Activated CD4-positive, alpha-beta T cell treated with anti-CD3 and anti-CD28 coated beads, Interleukin-2, amount 10 ng/mL, durations not matched to agents 7 days and 5 days (primary cell): Measurements from ENCODE around the gene KIAA1328. TPM values are rescaled to one million over a fixed set of nuclear protein-coding genes. Genes with fewer than 3 reads are reported as not detected.

Source experiments
- CTCF ChIA-PET: fragments of 350-600 bp; sonication (Branson Sonifier 250); formaldehyde crosslinking; loops from one replicate; lab custom pipeline; 2021; ENCODE audit warnings: antibody characterized with exemption; lab: Charles Lee
- POLR2A ChIA-PET: fragments of 350-600 bp; sonication (Branson Sonifier 250); formaldehyde crosslinking; loops from one replicate; lab custom pipeline; 2021; ENCODE audit warnings: antibody characterized with exemption; lab: Charles Lee
- DNase-seq: peaks from one replicate; pipeline ENCODE4 v3.0.0-alpha.2; 2020
- H3K27ac Mint-ChIP-seq: one replicate; pipeline ENCODE4 v1.8.0; 2021; ENCODE audit warnings: mild to moderate bottlenecking, moderate library complexity, mixed read lengths
- H3K27me3 Mint-ChIP-seq: one replicate; pipeline ENCODE4 v1.8.0; 2021; ENCODE audit warnings: mixed read lengths
- H3K36me3 Mint-ChIP-seq: one replicate; pipeline ENCODE4 v1.8.0; 2021; ENCODE audit warnings: low read depth, mixed read lengths
- H3K4me1 Mint-ChIP-seq: one replicate; pipeline ENCODE4 v1.8.0; 2021; ENCODE audit warnings: mixed read lengths
- H3K4me3 Mint-ChIP-seq: one replicate; pipeline ENCODE4 v1.8.0; 2021; ENCODE audit warnings: mild to moderate bottlenecking, moderate library complexity, mixed read lengths
- H3K9me3 Mint-ChIP-seq: one replicate; pipeline ENCODE4 v1.8.0; 2021; ENCODE audit warnings: mixed read lengths
- total RNA-seq, 2 experiments: library from RNA; stranded (reverse); gene quantifications; one replicate each; pipeline ENCODE4 v1.2.3, GENCODE V29; 2021

The KIAA1328 gene
- total RNA-seq, 2 experiments from 2014 or later, result 7.0 to 8.1 TPM

DNA sequence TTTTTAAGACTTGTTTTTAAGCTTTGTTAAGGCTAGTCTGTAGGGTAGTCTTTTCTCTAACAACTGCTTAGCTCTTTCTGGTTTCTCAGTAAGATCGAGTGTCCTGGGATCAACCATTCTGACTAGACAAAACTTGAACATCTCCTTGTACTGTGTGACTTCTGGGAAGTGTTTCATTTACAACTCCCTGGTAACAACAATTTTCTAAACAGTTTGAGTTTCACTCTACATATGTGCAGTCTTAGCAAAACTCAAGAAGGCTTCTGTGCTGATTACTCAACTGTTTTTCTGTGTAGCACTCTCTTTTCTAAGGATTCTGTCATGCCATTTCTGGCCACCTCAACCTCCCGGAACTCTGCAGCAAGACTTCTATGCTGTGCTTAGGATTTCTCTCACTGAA lies 204.5 kb downstream of the KIAA1328 start:
- no peak overlapping the region for H3K4me3 Mint-ChIP-seq
- H3K4me1 Mint-ChIP-seq, result no peaks in the 10 kb centered on the region
- no peak overlapping the region for H3K27ac Mint-ChIP-seq
- no peaks in the 10 kb centered on the region for H3K36me3 Mint-ChIP-seq
- no peak for DNase-seq
- ChIA-PET POLR2A (no interaction called here), CTCF (no interaction called here)
- H3K9me3 Mint-ChIP-seq, result peaks cover 12% of the 10 kb centered on the region
- H3K27me3 Mint-ChIP-seq, result no peaks in the 10 kb centered on the region

- ChIA-PET POLR2A (no interaction called here), CTCF (no interaction called here)
These were observed 213.5 kb downstream of the KIAA1328 start for GRCh38 chr18:37042381-37042780.

DNA sequence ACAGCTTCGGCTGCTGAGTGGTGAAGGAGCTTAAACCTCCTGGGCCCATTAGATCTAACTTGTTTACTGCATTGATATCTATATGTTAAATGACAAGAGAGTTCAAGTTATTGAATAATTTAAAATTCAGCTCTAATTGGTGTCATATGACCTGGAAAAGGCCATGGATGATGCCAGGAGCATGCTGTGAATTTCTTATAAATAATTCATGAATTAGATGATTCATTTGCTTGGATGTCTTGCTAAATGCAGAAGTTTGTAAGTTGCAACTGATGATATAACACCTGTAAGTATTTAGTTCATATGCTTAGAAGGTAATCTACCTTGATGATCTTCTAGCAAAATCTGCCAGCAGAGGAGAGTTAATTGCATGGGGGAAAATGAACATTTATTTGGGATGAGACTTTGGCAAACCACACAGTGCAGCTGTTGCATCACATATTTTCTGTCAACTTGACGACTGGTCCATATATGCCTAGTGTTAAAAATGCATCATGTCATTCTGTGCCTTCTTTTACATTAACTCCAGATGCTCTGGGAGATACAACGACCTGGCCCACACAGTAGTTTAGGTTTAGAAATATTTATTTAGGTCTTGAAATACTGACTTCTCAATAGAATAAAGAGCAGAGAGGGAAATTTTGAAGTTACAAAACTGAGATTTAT lies 226.3 kb downstream of the KIAA1328 start:
- peaks cover 14% of the 10 kb centered on the region for H3K9me3 Mint-ChIP-seq
- H3K4me3 Mint-ChIP-seq, result no peak overlapping the region
- H3K4me1 Mint-ChIP-seq, result no peaks in the 10 kb centered on the region
- DNase-seq, result no peak
- ChIA-PET POLR2A (no interaction called here), CTCF (no interaction called here)
- no peak overlapping the region for H3K27ac Mint-ChIP-seq
- no peaks in the 10 kb centered on the region for H3K27me3 Mint-ChIP-seq
- H3K36me3 Mint-ChIP-seq, result no peaks in the 10 kb centered on the region

More at GRCh38 chr18:37042381-37042780, 213.5 kb downstream of the KIAA1328 start:
- no peak for DNase-seq
- no peak overlapping the region for H3K4me3 Mint-ChIP-seq
- no peaks in the 10 kb centered on the region for H3K27me3 Mint-ChIP-seq
- no peaks in the 10 kb centered on the region for H3K4me1 Mint-ChIP-seq
- no peak overlapping the region for H3K27ac Mint-ChIP-seq
- H3K9me3 Mint-ChIP-seq, result peaks cover 31% of the 10 kb centered on the region
- H3K36me3 Mint-ChIP-seq, result peaks cover 7% of the 10 kb centered on the region

- DNase-seq, result no peak
- Mint-ChIP-seq H3K4me1 (no peaks in the 10 kb centered on the region), H3K36me3 (peaks cover 2% of the 10 kb centered on the region), H3K4me3 (no peak overlapping the region), H3K27ac (no peak overlapping the region), H3K9me3 (peaks cover 6% of the 10 kb centered on the region), H3K27me3 (no peaks in the 10 kb centered on the region)
- ChIA-PET POLR2A (no interaction called here), CTCF (interaction anchor here (0.6 kb wide), 1 partner anchor 46 kb away, joined by 4 read pairs; no protein-coding TSS in a partner anchor)
These were observed 235.3 kb downstream of the KIAA1328 start for GRCh38 chr18:37064187-37064586.

GRCh38 chr18:37065254-37065653 lies 236.3 kb downstream of the KIAA1328 start:
- H3K36me3 Mint-ChIP-seq, result peaks cover 2% of the 10 kb centered on the region
- DNase-seq, result no peak
- no peaks in the 10 kb centered on the region for H3K27me3 Mint-ChIP-seq
- ChIA-PET CTCF (no interaction called here), POLR2A (no interaction called here)
- no peak overlapping the region for H3K4me3 Mint-ChIP-seq
- H3K27ac Mint-ChIP-seq, result no peak overlapping the region
- H3K4me1 Mint-ChIP-seq, result no peaks in the 10 kb centered on the region
- H3K9me3 Mint-ChIP-seq, result peaks cover 10% of the 10 kb centered on the region

DNA sequence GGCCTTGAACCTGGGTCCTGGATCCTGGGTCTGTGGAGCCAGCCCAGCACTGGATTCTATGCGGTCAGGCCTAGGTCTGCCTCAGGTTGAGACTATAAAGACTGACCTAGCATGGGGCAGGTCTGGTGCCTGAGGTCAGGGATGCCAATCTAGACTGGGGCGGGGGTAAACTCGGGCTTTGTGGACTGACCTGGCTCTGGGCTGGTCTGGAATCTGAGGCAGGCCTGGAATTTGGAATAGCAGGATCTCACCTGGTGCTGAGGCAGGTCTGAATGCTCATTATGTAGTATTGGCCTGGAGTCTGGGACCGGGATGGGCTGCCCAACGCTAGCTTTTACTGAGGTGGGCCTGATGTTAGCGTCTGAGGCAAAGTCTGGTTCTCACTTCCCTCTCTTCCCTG lies 256.0 kb downstream of the KIAA1328 start:
- POLR2A ChIA-PET, result no interaction called here
- CTCF ChIA-PET, result no interaction called here
- Mint-ChIP-seq H3K27ac (no peak overlapping the region), H3K27me3 (no peaks in the 10 kb centered on the region), H3K4me3 (no peak overlapping the region), H3K9me3 (peaks cover 6% of the 10 kb centered on the region), H3K4me1 (no peaks in the 10 kb centered on the region), H3K36me3 (no peaks in the 10 kb centered on the region)
- DNase-seq, result no peak

DNA sequence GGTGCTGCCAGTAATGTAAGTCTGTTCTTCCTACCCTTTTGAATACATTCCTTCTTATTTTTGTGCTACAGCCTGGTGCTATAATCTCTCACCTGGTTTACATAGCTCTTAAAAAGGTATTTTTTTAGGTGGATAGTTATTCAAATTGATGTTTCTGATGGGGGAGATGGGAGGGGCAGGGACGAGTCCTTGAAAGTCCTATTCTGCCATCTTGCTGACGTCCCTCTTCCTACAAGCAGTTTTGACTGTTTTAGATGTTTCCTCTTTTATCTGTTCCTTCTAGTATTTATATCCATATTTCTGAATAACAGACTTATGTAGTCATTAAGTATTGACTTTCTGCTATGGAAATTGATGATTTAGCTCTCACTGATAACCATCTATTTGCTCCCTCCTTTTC lies 256.4 kb downstream of the KIAA1328 start:
- ChIA-PET POLR2A (no interaction called here), CTCF (no interaction called here)
- Mint-ChIP-seq H3K4me1 (no peaks in the 10 kb centered on the region), H3K4me3 (no peak overlapping the region), H3K36me3 (no peaks in the 10 kb centered on the region), H3K9me3 (peaks cover 6% of the 10 kb centered on the region), H3K27ac (no peak overlapping the region), H3K27me3 (no peaks in the 10 kb centered on the region)
- no peak for DNase-seq

DNA sequence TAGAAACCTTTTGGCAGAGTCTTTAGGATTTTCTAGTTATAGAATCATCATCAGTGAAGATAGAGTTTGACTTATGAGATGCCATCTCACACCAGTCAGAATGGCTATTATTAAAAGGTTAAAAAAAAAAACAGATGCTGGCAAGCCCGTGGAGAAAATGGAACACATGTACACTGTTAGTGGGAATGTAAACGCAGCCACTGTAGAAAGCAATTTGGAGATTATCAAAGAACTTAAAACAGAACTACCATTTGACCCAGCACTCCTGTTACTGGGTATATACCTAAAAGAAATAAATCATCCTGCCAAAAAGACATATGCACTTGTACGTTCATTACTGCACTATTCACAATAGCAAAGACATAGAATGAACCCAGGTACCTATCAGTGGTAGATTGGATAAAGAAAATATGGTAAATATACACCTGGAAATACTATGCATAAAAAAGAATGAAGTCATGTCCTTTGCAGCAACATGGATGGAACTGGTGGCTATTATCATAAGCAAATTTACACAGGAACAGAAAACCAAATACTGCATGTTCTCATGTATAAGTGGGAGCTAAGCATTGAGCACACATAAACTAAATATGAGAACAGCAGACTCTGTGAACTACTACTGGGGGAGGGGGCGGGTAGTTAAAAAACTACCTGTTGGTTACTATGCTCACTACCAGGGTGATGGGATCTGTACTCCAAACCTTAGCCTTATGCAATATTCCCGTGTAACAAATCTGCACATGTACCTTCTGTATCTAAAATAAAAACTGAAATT lies 279.0 kb downstream of the KIAA1328 start:
- H3K27ac Mint-ChIP-seq, result no peak overlapping the region
- no peak for DNase-seq
- ChIA-PET CTCF (no interaction called here), POLR2A (no interaction called here)
- no peak overlapping the region for H3K4me3 Mint-ChIP-seq
- no peaks in the 10 kb centered on the region for H3K4me1 Mint-ChIP-seq
- H3K9me3 Mint-ChIP-seq, result peaks cover 24% of the 10 kb centered on the region
- H3K36me3 Mint-ChIP-seq, result no peaks in the 10 kb centered on the region
- H3K27me3 Mint-ChIP-seq, result no peaks in the 10 kb centered on the region

GRCh38 chr18:37122877-37123276 lies 293.9 kb downstream of the KIAA1328 start:
- POLR2A ChIA-PET, result no interaction called here
- CTCF ChIA-PET, result no interaction called here
- no peaks in the 10 kb centered on the region for H3K36me3 Mint-ChIP-seq

GRCh38 chr18:37124516-37124915 lies 295.6 kb downstream of the KIAA1328 start:
- H3K27ac Mint-ChIP-seq, result no peak overlapping the region
- ChIA-PET POLR2A (no interaction called here), CTCF (no interaction called here)
- no peak overlapping the region for H3K4me3 Mint-ChIP-seq
- H3K9me3 Mint-ChIP-seq, result no peaks in the 10 kb centered on the region
- no peaks in the 10 kb centered on the region for H3K27me3 Mint-ChIP-seq
- no peaks in the 10 kb centered on the region for H3K4me1 Mint-ChIP-seq
- H3K36me3 Mint-ChIP-seq, result no peaks in the 10 kb centered on the region
- DNase-seq, result no peak

More at GRCh38 chr18:37122877-37123276, 293.9 kb downstream of the KIAA1328 start:
- Mint-ChIP-seq H3K9me3 (no peaks in the 10 kb centered on the region), H3K27me3 (no peaks in the 10 kb centered on the region), H3K27ac (no peak overlapping the region), H3K4me3 (no peak overlapping the region), H3K4me1 (no peaks in the 10 kb centered on the region)
- DNase-seq, result no peak

- H3K27ac Mint-ChIP-seq, result no peak overlapping the region
- H3K4me1 Mint-ChIP-seq, result no peaks in the 10 kb centered on the region
- no peak for DNase-seq
- ChIA-PET POLR2A (no interaction called here), CTCF (no interaction called here)
- H3K27me3 Mint-ChIP-seq, result no peaks in the 10 kb centered on the region
- H3K36me3 Mint-ChIP-seq, result no peaks in the 10 kb centered on the region
- H3K4me3 Mint-ChIP-seq, result no peak overlapping the region
- H3K9me3 Mint-ChIP-seq, result peaks cover 5% of the 10 kb centered on the region
These were observed 306.2 kb downstream of the KIAA1328 start for GRCh38 chr18:37135177-37135576.

- Mint-ChIP-seq H3K4me1 (no peaks in the 10 kb centered on the region), H3K4me3 (no peak overlapping the region), H3K27ac (no peak overlapping the region), H3K36me3 (no peaks in the 10 kb centered on the region), H3K27me3 (no peaks in the 10 kb centered on the region), H3K9me3 (peaks cover 3% of the 10 kb centered on the region)
- ChIA-PET CTCF (no interaction called here), POLR2A (no interaction called here)
- DNase-seq, result no peak
These were observed 309.5 kb downstream of the KIAA1328 start for GRCh38 chr18:37138456-37138855.

DNA sequence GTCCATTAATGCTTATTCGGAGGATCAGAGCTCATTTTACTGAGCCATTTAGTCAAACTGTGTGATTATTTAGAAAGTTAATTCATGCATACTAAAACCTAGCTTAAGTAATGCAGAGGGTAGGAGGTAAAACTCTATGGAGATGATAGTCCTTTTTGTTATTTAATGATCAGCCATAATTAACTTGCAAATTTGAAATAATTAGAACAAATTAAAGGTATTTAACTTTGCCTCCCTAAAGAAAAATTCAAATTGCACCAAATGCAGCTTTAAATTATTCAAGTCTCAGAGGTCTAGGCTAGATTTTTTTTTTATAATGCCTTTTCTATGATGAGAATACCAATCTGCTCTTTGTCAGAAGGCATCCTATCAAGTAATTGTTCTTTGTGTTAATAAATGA lies 310.9 kb downstream of the KIAA1328 start:
- ChIA-PET CTCF (no interaction called here), POLR2A (no interaction called here)
- Mint-ChIP-seq H3K9me3 (peaks cover under 1% of the 10 kb centered on the region), H3K4me3 (no peak overlapping the region), H3K27me3 (no peaks in the 10 kb centered on the region), H3K27ac (no peak overlapping the region), H3K4me1 (no peaks in the 10 kb centered on the region), H3K36me3 (no peaks in the 10 kb centered on the region)
- no peak for DNase-seq
